Subcutaneous abdominal adipose tissue (tissue), 5 donors: ENCODE results near the gene CFH.
"Not testable (repeated sequence)": the region's sequence is repeated elsewhere in the genome, so short reads cannot be mapped to it uniquely, and the experiment has no call there.

Source experiments
- H3K27ac ChIP-seq: one replicate; pipeline ENCODE4 v1.7.0; 2013; ENCODE audit warnings: low read depth, mild to moderate bottlenecking, inconsistent platforms, low read length, moderate library complexity
- H3K27me3 ChIP-seq, 5 donors: one replicate each; pipeline ENCODE4 v1.7.0; 2013; ENCODE audit warnings: low read length in 5 of 5, inconsistent platforms in 1 of 5; ENCODE audit not compliant: control insufficient read depth in 5 of 5, insufficient read depth in 4 of 5
- H3K36me3 ChIP-seq, 5 donors: one replicate each; pipeline ENCODE4 v1.7.0; 2013; ENCODE audit warnings: low read length in 5 of 5; ENCODE audit not compliant: control insufficient read depth in 5 of 5, insufficient read depth in 5 of 5
- H3K4me1 ChIP-seq, 5 donors: one replicate each; pipeline ENCODE4 v1.7.0; 2013; ENCODE audit warnings: low read length in 5 of 5, mild to moderate bottlenecking in 3 of 5, moderate library complexity in 1 of 5; ENCODE audit not compliant: control insufficient read depth in 5 of 5, insufficient read depth in 5 of 5
- H3K4me3 ChIP-seq, 5 donors: one replicate each; pipeline ENCODE4 v1.7.0; 2013; ENCODE audit warnings: low read length in 5 of 5, low read depth in 1 of 5
- H3K9ac ChIP-seq, 5 donors: one replicate each; pipeline ENCODE4 v1.7.0; 2013; ENCODE audit warnings: low read length in 5 of 5, mild to moderate bottlenecking in 4 of 5, moderate library complexity in 3 of 5
- H3K9me3 ChIP-seq, 5 donors: one replicate each; pipeline ENCODE4 v1.7.0; 2013; ENCODE audit warnings: low read length in 5 of 5; ENCODE audit not compliant: control insufficient read depth in 5 of 5
- donor health status: healthy.
- donor health status: healthy.
- donor health status: healthy.
- donor health status: healthy.
- donor health status: healthy.

Gene CFH

DNA sequence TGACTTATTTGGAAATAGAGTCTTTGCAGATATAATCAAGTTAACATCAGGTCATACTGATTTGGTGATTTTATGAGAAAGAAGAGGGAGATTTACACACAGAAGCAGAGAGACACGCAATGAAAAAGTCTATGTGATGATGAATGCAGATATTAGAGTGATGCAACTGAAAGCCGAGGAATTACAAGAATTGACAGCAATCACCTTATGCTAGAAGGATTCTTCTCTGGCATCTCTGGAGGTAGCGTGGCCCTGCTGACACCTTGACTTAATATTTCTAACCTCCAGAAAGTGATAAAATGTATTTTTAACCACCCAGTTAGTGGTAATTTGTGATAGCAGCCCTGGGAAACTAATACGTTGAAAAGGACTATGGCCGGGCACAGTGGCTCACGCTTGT, 14.2 kb upstream of the CFH start:
- Histone ChIP-seq H3K4me3 (no peak overlapping the region), H3K36me3 (no peaks in the 10 kb centered on the region), H3K27me3 (no peaks in the 10 kb centered on the region), H3K9me3 (peaks cover 0 to 2% (median 0%) of the 10 kb centered on the region in 5 donors), H3K4me1 (no peaks in the 10 kb centered on the region), H3K9ac (no peak overlapping the region), H3K27ac (no peak overlapping the region)

DNA sequence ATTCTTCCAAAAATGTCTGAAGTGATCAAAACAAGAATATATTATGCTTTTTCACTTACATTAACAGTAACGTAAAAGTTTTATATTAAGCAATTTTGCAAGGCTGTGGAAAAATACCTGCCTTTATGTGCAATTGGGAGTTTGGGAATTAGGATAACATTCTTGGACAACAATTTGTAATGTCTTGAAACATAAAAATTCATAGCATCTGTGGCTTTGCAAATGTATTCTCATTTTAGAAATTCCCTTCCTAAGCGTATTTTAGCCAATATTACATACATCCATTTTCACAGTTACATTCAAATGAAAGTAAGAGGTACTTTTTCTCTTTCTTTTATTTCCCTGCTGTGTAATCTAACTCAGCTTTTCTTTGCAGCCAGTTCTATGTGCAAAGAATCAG, 13.4 kb upstream of the CFH start:
- Histone ChIP-seq H3K9ac (no peak overlapping the region), H3K4me3 (no peak overlapping the region), H3K36me3 (no peaks in the 10 kb centered on the region), H3K4me1 (no peaks in the 10 kb centered on the region), H3K27me3 (no peaks in the 10 kb centered on the region), H3K9me3 (peaks cover 0 to 2% (median 0%) of the 10 kb centered on the region in 5 donors), H3K27ac (no peak overlapping the region)

DNA sequence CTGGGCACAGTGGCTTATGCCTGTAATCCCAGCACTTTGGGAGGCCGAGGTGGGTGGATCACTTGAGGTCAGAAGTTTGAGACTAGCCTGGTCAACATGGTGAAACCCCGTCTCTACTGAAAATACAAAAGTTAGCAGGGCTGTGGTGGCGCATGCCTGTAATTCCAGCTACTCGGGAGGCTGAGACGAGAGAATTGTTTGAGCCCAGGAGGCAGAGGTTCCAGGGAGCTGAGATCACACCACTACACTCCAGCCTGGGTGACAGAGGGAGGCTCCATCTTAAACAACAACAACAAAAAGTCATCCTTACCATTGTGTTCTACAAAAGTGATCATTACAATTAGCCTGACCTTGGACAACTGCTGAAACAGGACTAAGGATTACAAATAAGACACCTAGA, 12.6 kb upstream of the CFH start:
- not testable (repeated sequence) for H3K9me3 ChIP-seq, H3K27me3 ChIP-seq, H3K9ac ChIP-seq

DNA sequence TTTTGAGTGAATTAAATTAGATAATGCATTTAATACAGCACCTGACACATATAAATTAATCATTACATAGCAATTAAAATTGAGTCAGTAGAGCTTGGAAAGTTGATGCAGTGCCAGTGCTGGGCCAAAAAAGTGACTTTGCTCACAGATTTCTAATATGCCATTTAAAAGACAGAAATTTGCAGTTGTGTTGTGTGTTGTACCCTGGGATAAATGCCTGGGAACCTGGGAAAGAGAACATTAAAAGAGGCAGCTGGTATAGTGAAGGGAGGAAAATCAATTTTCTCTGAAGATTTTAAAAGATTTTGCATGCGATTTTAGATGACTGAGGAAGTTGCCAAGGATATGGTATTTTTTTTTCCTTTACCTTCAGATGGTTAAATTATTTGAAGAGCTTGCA, 10.9 kb upstream of the CFH start:
- Histone ChIP-seq H3K27me3 (no peaks in the 10 kb centered on the region), H3K27ac (no peak overlapping the region), H3K9ac (no peak overlapping the region), H3K4me1 (no peaks in the 10 kb centered on the region), H3K9me3 (no peaks in the 10 kb centered on the region), H3K4me3 (no peak overlapping the region), H3K36me3 (no peaks in the 10 kb centered on the region)

More for the DNA sequence above, 12.6 kb upstream of the CFH start:
- not testable (repeated sequence) for H3K27ac ChIP-seq, H3K36me3 ChIP-seq, H3K4me3 ChIP-seq, H3K4me1 ChIP-seq

DNA sequence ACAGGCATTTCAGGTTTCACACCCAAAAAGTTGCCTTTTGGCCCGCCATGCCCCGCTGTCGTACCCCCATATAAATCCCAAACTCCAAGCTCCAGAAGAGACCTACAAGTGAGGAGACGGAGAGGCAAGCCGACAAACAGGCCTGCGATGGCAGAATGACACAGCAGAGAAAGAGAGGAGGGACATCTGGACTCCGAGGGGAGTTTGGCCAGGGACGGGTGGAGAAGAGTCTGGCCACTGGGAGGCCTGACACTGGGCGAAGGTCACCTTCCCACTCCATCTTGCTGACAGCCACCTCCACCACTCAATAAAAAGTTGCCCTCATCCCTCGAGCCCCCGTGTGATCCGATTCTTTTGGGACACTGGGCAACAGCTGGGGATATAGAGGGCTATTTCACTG, 1.9 kb upstream of the CFH start:
- Histone ChIP-seq H3K9ac (no peak overlapping the region), H3K4me3 (no peak overlapping the region), H3K9me3 (no peaks in the 10 kb centered on the region), H3K27me3 (no peaks in the 10 kb centered on the region), H3K36me3 (no peaks in the 10 kb centered on the region), H3K4me1 (peaks cover 0 to 8% (median 0%) of the 10 kb centered on the region in 5 donors), H3K27ac (no peak overlapping the region)

DNA sequence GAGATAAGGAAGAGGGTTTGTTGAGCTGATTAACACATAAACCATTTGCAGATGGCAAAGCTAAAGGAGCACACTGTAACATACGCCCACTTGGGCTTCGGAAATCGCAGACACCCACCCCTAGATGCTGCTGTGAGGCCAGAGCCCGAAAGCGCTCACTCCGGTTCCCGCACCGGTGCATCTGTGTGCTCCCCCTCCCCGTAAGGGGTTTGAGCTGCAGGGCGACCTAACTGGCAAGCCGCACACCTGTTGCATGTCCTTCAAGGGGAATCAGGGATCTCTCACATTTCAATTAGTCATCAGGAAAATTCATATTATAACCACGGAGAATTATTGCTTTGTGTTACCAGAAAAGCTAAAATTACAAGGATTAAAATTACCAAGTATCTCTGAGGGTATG, 1.4 kb upstream of the CFH start:
- Histone ChIP-seq H3K27ac (no peak overlapping the region), H3K4me1 (peaks cover 0 to 8% (median 0%) of the 10 kb centered on the region in 5 donors), H3K9me3 (no peaks in the 10 kb centered on the region), H3K4me3 (no peak overlapping the region), H3K27me3 (no peaks in the 10 kb centered on the region), H3K9ac (no peak overlapping the region), H3K36me3 (no peaks in the 10 kb centered on the region)

DNA sequence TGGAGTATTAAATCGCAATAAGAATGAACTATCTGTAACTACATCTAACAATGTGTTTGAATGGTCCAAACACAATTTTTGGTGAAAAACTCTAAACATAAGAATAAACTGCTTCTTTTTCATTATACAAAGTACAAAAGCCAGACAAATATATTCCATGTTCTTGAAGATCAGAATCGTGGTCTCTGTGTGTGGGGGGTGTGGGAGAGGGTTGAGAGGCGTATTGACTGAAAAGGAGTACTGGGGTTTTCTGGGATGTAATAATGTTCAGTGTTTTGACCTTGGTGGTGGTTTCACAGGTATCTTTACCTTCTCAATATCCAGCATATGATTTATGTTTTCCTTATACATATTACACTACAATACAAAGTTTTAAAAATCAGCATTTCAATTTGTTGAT, 764 bp upstream of the CFH start:
- no peaks in the 10 kb centered on the region for H3K27me3 ChIP-seq
- H3K36me3 ChIP-seq, result no peaks in the 10 kb centered on the region
- H3K4me3 ChIP-seq, result peak overlapping the region in 1 of 5 donors; percentile 46
- H3K27ac ChIP-seq, result peak overlapping the region; percentile 34
- no peak overlapping the region for H3K9ac ChIP-seq
- peaks cover 0 to 8% (median 0%) of the 10 kb centered on the region in 5 donors for H3K4me1 ChIP-seq
- H3K9me3 ChIP-seq, result no peaks in the 10 kb centered on the region

DNA sequence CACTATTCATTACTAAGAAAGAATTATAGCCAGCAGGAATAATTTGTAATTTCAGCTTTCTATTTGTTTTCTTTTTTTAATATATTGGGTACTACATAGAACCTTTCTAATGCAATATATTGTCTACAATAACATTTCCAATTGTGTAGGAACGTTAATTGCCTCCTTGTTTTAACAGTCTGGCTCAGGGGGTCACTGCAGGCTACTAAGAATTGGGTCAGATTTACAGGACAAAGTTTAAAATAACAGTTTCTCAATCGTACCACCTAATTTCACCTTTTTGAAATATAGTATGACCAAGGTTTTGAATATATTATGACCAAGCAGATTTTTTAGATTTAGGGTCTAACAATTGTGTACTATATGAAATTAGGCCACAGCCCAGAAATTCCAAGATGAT, 2.4 kb downstream of the CFH start:
- H3K9me3 ChIP-seq, result no peaks in the 10 kb centered on the region
- H3K27ac ChIP-seq, result peak overlapping the region; percentile 0
- H3K4me1 ChIP-seq, result peaks cover 0 to 8% (median 0%) of the 10 kb centered on the region in 5 donors
- H3K36me3 ChIP-seq, result no peaks in the 10 kb centered on the region
- peak overlapping the region in 1 of 5 donors; percentile 1 for H3K9ac ChIP-seq
- H3K4me3 ChIP-seq, result peak overlapping the region in 3 of 5 donors; percentile 29 to 71 (median 57)
- no peaks in the 10 kb centered on the region for H3K27me3 ChIP-seq

DNA sequence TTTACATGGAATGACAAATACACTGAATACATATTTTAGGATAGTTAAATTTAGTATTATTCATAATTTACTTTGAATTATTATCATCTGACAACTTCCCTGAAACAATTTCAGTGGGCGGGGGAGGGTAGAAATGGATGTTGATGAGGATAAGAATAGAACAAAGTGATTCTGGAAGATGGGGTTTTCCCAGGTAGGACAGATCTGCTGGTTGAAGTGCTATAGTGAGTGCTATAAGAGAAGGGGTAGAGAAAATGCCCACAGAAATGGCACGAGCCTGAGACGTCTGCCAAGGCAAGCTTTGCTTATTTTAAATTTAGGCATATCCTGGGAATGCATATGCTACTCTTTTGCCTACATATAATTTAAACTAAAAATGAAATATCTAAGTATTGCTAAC, 3.2 kb downstream of the CFH start:
- Histone ChIP-seq H3K9ac (no peak overlapping the region), H3K9me3 (no peaks in the 10 kb centered on the region), H3K27me3 (no peaks in the 10 kb centered on the region), H3K4me1 (peaks cover 0 to 8% (median 0%) of the 10 kb centered on the region in 5 donors), H3K36me3 (no peaks in the 10 kb centered on the region), H3K4me3 (peak overlapping the region in 1 of 5 donors; percentile 36), H3K27ac (no peak overlapping the region)

DNA sequence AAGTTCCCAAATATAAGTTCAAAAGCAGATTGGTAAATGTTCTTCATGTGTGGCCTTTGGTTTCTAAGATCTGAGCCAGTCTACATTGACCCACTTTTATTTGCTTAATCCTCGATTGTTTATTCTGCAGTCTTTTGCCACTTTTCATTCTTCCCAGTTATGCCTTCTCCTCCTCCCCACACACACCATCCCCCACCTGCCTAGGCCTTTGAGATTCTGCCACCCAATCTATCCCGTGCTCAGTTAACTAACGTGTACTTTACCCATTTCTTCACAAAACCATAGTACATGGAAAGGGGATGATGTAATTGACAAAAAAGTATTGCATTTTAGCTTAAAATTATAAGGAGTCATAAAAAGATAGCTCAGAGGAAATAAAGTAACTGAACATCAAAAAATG, 3.7 kb downstream of the CFH start:
- no peaks in the 10 kb centered on the region for H3K27me3 ChIP-seq
- H3K9ac ChIP-seq, result no peak overlapping the region
- peaks cover 0 to 8% (median 0%) of the 10 kb centered on the region in 5 donors for H3K4me1 ChIP-seq
- H3K36me3 ChIP-seq, result no peaks in the 10 kb centered on the region
- peak overlapping the region in 1 of 5 donors; percentile 36 for H3K4me3 ChIP-seq
- H3K27ac ChIP-seq, result no peak overlapping the region
- no peaks in the 10 kb centered on the region for H3K9me3 ChIP-seq

DNA sequence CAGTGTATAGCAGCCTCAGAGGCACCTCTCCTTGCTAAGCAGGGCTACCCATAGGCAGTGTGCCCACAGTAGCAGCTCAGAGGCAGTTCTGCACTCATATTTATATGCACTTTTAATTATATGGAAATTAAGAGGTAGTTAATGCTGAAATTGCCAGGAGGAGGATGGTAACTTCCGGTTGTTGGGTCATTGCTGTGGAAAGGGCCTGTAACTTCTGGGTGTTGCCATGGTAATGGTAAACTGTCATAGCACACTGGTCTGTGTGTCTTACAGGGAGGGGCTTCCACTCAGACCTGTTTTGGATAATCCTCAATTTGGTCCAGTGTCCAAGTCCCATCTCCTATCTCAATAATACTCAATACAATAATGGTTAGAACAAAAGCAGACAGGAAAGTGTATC, 7.6 kb downstream of the CFH start:
- Histone ChIP-seq H3K27me3 (no peaks in the 10 kb centered on the region), H3K4me1 (peaks cover 0 to 3% (median 0%) of the 10 kb centered on the region in 5 donors), H3K4me3 (no peak overlapping the region), H3K9me3 (no peaks in the 10 kb centered on the region), H3K36me3 (no peaks in the 10 kb centered on the region), H3K9ac (no peak overlapping the region), H3K27ac (no peak overlapping the region)
